ENCODE results near the gene SUMF2. TPM values are rescaled to one million over a fixed set of nuclear protein-coding genes. Genes with fewer than 3 reads are reported as not detected.

SUMF2 gene
- total RNA-seq, 1 experiment from 2014 or later, result 173 TPM

- TF ChIP-seq MAX (IDR thresholded peaks at IDR 0.05) (no peak), RAD21 (IDR thresholded peaks at IDR 0.05; ENCODE audit: low read depth) (no peak), JUND (IDR thresholded peaks at IDR 0.05) (no peak), EZH2phosphoT487 (IDR thresholded peaks at IDR 0.05; ENCODE audit: borderline replicate concordance) (no peak), SRF (IDR thresholded peaks at IDR 0.05; ENCODE audit: low read depth) (no peak), EZH2 (IDR thresholded peaks at IDR 0.05) (no peak), SP1 (IDR thresholded peaks at IDR 0.05; ENCODE audit: low read depth) (no peak), ZNF274 (IDR thresholded peaks at IDR 0.05; ENCODE audit: low read depth, low read length) (no peak), EGR1 (IDR thresholded peaks at IDR 0.05; ENCODE audit: low read depth) (no peak)
Measured at GRCh38 chr7:56053379-56053778, 10.7 kb upstream of the SUMF2 start (continued).

- no TSS peak for BruUV-seq (replicated peaks)
Measured at GRCh38 chr7:56053993-56054392, 10.1 kb upstream of the SUMF2 start.

More at GRCh38 chr7:56053993-56054392, 10.1 kb upstream of the SUMF2 start:
- Histone ChIP-seq H3K27ac (ENCODE audit: low read depth, low read length) (no peak overlapping the region), H3K4me2 (ENCODE audit: low read length) (no peak overlapping the region; the same call in 1 of the 2 replicates), H4K20me1 (ENCODE audit: insufficient read depth) (peaks cover 25% of the 10 kb centered on the region; the same call in 1 of the 2 replicates), H3K9me3 (ENCODE audit: control insufficient read depth in 1 of 2, insufficient read depth in 1 of 2, low read depth in 1 of 2, low read length in 2 of 2) (no peaks in the 10 kb centered on the region), H3K4me1 (ENCODE audit: control insufficient read depth in 1 of 2, insufficient read depth in 2 of 2, low read length in 2 of 2) (peaks cover 15 to 31% of the 10 kb centered on the region in 2 experiments), H3K27me3 (ENCODE audit: insufficient read depth, low read length) (no peaks in the 10 kb centered on the region), H3K4me3 (replicated peaks in 1 of 2; ENCODE audit: low read depth in 1 of 2, low read length in 2 of 2) (no peak overlapping the region), H3K79me2 (ENCODE audit: insufficient read depth, low read length) (peaks cover 96% of the 10 kb centered on the region), H2AFZ (ENCODE audit: low read depth, low read length, poor library complexity, severe bottlenecking) (no peak overlapping the region), H3K36me3 (ENCODE audit: control insufficient read depth in 1 of 2, insufficient read depth in 2 of 2, low read length in 2 of 2) (peaks cover 51 to 53% of the 10 kb centered on the region in 2 experiments), H3K9ac (ENCODE audit: low read length) (no peak overlapping the region), H3K9me2 (ENCODE audit: insufficient read depth) (no peaks in the 10 kb centered on the region)
- RAD21 ChIA-PET (ENCODE audit: low non-redundant PET in 1 of 2, low total read pairs in 2 of 2, uncharacterized antibody in 2 of 2, unreplicated experiment in 2 of 2), result no interaction called here
- intact Hi-C loops (cut with micrococcal nuclease), result no loop called here
- TF ChIP-seq SRF (IDR thresholded peaks at IDR 0.05; ENCODE audit: low read depth) (no peak), MAX (IDR thresholded peaks at IDR 0.05) (no peak), JUND (IDR thresholded peaks at IDR 0.05) (no peak), TCF7L2 (IDR thresholded peaks at IDR 0.05; ENCODE audit: borderline replicate concordance, extremely low read depth, insufficient read depth, insufficient read length) (no peak), SP1 (IDR thresholded peaks at IDR 0.05; ENCODE audit: low read depth) (no peak), EGR1 (IDR thresholded peaks at IDR 0.05; ENCODE audit: low read depth) (no peak), CBX3 (IDR thresholded peaks at IDR 0.05; ENCODE audit: low read depth) (no peak), ELF1 (IDR thresholded peaks at IDR 0.05; ENCODE audit: borderline replicate concordance, low read depth) (no peak)
- TF ChIP-seq, protein P1, sequence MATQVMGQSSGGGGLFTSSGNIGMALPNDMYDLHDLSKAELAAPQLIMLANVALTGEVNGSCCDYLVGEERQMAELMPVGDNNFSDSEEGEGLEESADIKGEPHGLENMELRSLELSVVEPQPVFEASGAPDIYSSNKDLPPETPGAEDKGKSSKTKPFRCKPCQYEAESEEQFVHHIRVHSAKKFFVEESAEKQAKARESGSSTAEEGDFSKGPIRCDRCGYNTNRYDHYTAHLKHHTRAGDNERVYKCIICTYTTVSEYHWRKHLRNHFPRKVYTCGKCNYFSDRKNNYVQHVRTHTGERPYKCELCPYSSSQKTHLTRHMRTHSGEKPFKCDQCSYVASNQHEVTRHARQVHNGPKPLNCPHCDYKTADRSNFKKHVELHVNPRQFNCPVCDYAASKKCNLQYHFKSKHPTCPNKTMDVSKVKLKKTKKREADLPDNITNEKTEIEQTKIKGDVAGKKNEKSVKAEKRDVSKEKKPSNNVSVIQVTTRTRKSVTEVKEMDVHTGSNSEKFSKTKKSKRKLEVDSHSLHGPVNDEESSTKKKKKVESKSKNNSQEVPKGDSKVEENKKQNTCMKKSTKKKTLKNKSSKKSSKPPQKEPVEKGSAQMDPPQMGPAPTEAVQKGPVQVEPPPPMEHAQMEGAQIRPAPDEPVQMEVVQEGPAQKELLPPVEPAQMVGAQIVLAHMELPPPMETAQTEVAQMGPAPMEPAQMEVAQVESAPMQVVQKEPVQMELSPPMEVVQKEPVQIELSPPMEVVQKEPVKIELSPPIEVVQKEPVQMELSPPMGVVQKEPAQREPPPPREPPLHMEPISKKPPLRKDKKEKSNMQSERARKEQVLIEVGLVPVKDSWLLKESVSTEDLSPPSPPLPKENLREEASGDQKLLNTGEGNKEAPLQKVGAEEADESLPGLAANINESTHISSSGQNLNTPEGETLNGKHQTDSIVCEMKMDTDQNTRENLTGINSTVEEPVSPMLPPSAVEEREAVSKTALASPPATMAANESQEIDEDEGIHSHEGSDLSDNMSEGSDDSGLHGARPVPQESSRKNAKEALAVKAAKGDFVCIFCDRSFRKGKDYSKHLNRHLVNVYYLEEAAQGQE (IDR thresholded peaks at IDR 0.05; ENCODE audit: low read depth), result no peak
- POLR2A ChIA-PET, result interaction anchor here (0.6 to 1.8 kb wide), 2 partner anchors 9 to 11 kb away, joined by 5 read pairs; no protein-coding TSS in a partner anchor
- CTCF ChIA-PET, result no interaction called here
- DNase-seq (ENCODE audit: low read depth, low spot score), result no peak
- ATAC-seq, result no peak
